Hepatocyte (in vitro differentiated cells): ENCODE data around the gene OR5K4. TPM values are rescaled to one million over a fixed set of nuclear protein-coding genes. Genes with fewer than 3 reads are reported as not detected.

Experiments
- DNase-seq: peaks from one replicate; pipeline ENCODE4 v3.0.0-alpha.2; 2016; ENCODE audit warnings: low spot score
- H2AFZ ChIP-seq: fragments of 200-600 bp; sonication (generic); 2 replicates; pipeline ENCODE4 v1.6.0; 2016; ENCODE audit warnings: antibody characterized with exemption, mild to moderate bottlenecking
- H3K27ac ChIP-seq: fragments of 200-600 bp; sonication (generic); 2 replicates; pipeline ENCODE4 v1.5.1; 2016; ENCODE audit warnings: mild to moderate bottlenecking
- H3K27me3 ChIP-seq: fragments of 200-600 bp; sonication (generic); 2 replicates; pipeline ENCODE4 v1.6.1; 2016
- H3K36me3 ChIP-seq: fragments of 200-600 bp; sonication (generic); replicated peaks from 2 replicates; pipeline ENCODE4 v1.5.1; 2016; ENCODE audit warnings: low read depth; ENCODE audit not compliant: insufficient read depth
- H3K4me1 ChIP-seq: fragments of 200-600 bp; sonication (generic); 2 replicates; pipeline ENCODE4 v1.5.1; 2016; ENCODE audit warnings: mild to moderate bottlenecking, moderate library complexity; ENCODE audit not compliant: insufficient read depth
- H3K4me2 ChIP-seq: fragments of 200-600 bp; sonication (generic); 2 replicates; pipeline ENCODE4 v1.6.0; 2016
- H3K4me3 ChIP-seq: fragments of 200-600 bp; sonication (generic); 2 replicates; pipeline ENCODE4 v1.5.1; 2016; ENCODE audit warnings: mild to moderate bottlenecking
- H3K79me2 ChIP-seq: fragments of 200-600 bp; sonication (generic); 2 replicates; pipeline ENCODE4 v1.6.0; 2017; ENCODE audit warnings: mild to moderate bottlenecking
- H3K9me2 ChIP-seq: fragments of 200-600 bp; sonication (generic); replicated peaks from 2 replicates; pipeline ENCODE4 v1.6.0; 2017; ENCODE audit warnings: mild to moderate bottlenecking; ENCODE audit not compliant: insufficient read depth
- H3K9me3 ChIP-seq: fragments of 200-600 bp; sonication (generic); 2 replicates; pipeline ENCODE4 v1.5.1; 2016; ENCODE audit warnings: low read depth, mild to moderate bottlenecking
- H4K20me1 ChIP-seq: fragments of 200-600 bp; sonication (generic); 2 replicates; pipeline ENCODE4 v1.6.0; 2016; ENCODE audit warnings: mild to moderate bottlenecking; ENCODE audit not compliant: insufficient read depth, poor library complexity, severe bottlenecking
- EZH2 ChIP-seq: fragments of 200-600 bp; sonication (generic); IDR thresholded peaks from 2 replicates; pipeline ENCODE4 v1.6.1; 2016; ENCODE audit warnings: antibody characterized with exemption, mild to moderate bottlenecking, borderline replicate concordance
- EZH2phosphoT487 ChIP-seq: fragments of 200-600 bp; sonication (generic); IDR thresholded peaks from one replicate; pipeline ENCODE4 v1.6.1; 2018; ENCODE audit warnings: antibody characterized with exemption, mild to moderate bottlenecking, low read depth, moderate library complexity; ENCODE audit not compliant: unreplicated experiment, severe bottlenecking
- WGBS: methylation state at CpG from one replicate; pipeline ENCODE4 v1.1.6; 2016; ENCODE audit warnings: low lambda C conversion rate; ENCODE audit errors: missing lambda C conversion rate; 5-methylcytosine and 5-hydroxymethylcytosine counted together
- polyA plus RNA-seq: library from polyadenylated mRNA; unstranded; fragments of >200 nt; fragmentation: Nextera tagmentation; extraction: Ambion mirVana; gene quantifications from 2 replicates; pipeline ENCODE4 v1.2.1, GENCODE V29; 2016
- total RNA-seq: library from RNA; depleted of rRNA; stranded (reverse); fragments of >200 nt; gene quantifications from 2 replicates; pipeline ENCODE4 v1.2.3, GENCODE V29; 2014
- TF ChIP-seq, protein P1 (sequence below): fragments of 200-600 bp; sonication (generic); IDR thresholded peaks from 2 replicates; pipeline ENCODE4 v1.5.1; 2016; ENCODE audit warnings: antibody characterized with exemption, mild to moderate bottlenecking; ENCODE audit not compliant: poor library complexity

Gene OR5K4
- total and polyA plus RNA-seq, 2 experiments from 2014 or later = not detected

DNA sequence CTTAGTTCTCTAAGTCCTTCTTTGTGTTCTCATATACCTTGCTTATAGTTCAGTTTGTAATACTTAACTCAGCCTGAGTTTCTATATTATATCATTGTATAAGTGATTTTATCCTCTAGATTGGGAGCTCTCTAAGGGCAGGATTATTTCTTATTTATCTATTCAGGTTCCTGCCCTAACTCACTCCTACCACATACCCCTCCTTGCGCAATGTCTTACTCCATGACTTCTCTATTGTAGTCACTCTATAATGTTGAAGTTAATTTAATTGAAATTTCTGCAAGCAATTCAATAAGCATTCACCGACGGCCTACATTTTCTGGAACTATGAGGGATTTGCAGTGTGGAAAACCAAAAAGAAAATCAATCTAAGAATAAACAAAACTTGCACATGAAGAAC, 3.6 kb upstream of the OR5K4 start:
- H2AFZ ChIP-seq = no peak overlapping the region
- H3K4me2 ChIP-seq = no peak overlapping the region
- H3K79me2 ChIP-seq = no peaks in the 10 kb centered on the region
- no peak overlapping the region for H3K4me3 ChIP-seq
- TF ChIP-seq EZH2phosphoT487 = no peak
- no peak for TF ChIP-seq EZH2
- TF ChIP-seq, protein P1, sequence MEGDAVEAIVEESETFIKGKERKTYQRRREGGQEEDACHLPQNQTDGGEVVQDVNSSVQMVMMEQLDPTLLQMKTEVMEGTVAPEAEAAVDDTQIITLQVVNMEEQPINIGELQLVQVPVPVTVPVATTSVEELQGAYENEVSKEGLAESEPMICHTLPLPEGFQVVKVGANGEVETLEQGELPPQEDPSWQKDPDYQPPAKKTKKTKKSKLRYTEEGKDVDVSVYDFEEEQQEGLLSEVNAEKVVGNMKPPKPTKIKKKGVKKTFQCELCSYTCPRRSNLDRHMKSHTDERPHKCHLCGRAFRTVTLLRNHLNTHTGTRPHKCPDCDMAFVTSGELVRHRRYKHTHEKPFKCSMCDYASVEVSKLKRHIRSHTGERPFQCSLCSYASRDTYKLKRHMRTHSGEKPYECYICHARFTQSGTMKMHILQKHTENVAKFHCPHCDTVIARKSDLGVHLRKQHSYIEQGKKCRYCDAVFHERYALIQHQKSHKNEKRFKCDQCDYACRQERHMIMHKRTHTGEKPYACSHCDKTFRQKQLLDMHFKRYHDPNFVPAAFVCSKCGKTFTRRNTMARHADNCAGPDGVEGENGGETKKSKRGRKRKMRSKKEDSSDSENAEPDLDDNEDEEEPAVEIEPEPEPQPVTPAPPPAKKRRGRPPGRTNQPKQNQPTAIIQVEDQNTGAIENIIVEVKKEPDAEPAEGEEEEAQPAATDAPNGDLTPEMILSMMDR = no peak
- no peaks in the 10 kb centered on the region for H4K20me1 ChIP-seq
- H3K4me1 ChIP-seq = no peaks in the 10 kb centered on the region
- no peak for DNase-seq
- H3K36me3 ChIP-seq = no peaks in the 10 kb centered on the region
- no peaks in the 10 kb centered on the region for H3K9me3 ChIP-seq
- H3K27me3 ChIP-seq = no peaks in the 10 kb centered on the region
- H3K9me2 ChIP-seq = no peaks in the 10 kb centered on the region
- 94% methylated on average over 3 of the region's 3 CpGs for WGBS
- no peak overlapping the region for H3K27ac ChIP-seq

DNA sequence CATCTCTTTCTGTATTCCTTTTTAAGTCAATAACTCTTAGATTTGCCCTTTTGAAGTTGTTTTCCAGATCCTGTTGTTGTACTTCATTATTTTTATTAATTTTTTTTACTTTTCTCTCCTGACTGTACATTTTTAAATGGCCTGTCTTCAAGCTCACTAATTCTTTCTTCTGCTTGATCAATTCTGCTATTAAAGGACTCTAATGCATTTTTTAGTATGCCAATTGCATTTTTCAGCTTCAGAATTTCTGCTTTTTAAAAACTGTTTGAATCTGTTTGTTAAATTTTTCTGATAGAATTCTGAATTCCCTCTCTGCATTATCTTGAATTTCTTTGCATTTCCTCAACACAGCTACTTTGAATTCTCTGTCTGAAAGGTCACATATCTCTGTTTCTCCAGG, 5.6 kb downstream of the OR5K4 start:
- no peaks in the 10 kb centered on the region for H3K4me1 ChIP-seq
- H3K27me3 ChIP-seq = no peaks in the 10 kb centered on the region
- no peaks in the 10 kb centered on the region for H3K79me2 ChIP-seq
- H3K4me2 ChIP-seq = no peak overlapping the region
- H2AFZ ChIP-seq = no peak overlapping the region
- H3K4me3 ChIP-seq = no peak overlapping the region
- H3K36me3 ChIP-seq = no peaks in the 10 kb centered on the region
- H4K20me1 ChIP-seq = no peaks in the 10 kb centered on the region
- DNase-seq = no peak
- TF ChIP-seq EZH2phosphoT487 (no peak), EZH2 (no peak)
- TF ChIP-seq, protein P1 = no peak
- H3K9me3 ChIP-seq = no peaks in the 10 kb centered on the region
- no peak overlapping the region for H3K27ac ChIP-seq
- no peaks in the 10 kb centered on the region for H3K9me2 ChIP-seq

DNA sequence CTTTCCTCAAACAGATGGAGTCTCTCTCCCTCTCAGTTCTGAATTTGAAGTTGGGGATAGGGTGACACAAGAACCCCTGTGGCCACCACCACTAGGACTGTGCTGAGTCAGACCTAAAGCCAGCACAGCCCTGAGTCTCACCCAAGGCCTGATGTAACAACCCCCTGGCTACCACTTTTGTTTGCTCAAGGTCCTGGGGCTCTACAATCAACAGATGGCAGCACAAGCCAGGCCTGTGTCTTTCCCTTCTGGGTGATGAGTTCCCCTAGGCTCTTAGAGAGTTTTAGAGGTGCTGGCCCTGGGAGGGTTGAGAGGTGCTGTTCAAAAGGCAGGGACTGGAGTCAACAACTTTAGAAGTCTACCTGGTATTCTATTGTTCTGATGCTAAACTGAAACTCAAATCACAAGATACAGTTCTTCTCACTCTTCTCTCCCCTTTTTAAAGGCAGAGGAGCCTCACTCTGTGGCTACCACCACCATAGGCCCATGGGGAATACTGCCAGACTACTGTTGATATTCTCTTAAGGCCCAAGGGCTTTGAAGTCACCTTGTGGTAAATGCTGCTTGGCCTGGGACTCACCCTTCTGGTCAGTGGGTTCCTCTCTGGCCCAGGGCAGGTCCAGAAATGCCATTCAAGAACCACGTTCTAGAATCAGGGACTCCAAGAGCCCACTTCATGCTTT, 6.5 kb downstream of the OR5K4 start:
- H3K4me3 ChIP-seq = no peak overlapping the region
- H3K27ac ChIP-seq = no peak overlapping the region
- H3K9me2 ChIP-seq = no peaks in the 10 kb centered on the region
- H3K27me3 ChIP-seq = no peaks in the 10 kb centered on the region
- no peak for DNase-seq
- no peaks in the 10 kb centered on the region for H3K9me3 ChIP-seq
- H2AFZ ChIP-seq = no peak overlapping the region
- H3K4me2 ChIP-seq = no peak overlapping the region
- H3K79me2 ChIP-seq = no peaks in the 10 kb centered on the region
- WGBS = 19% methylated on average over 1 of the region's 1 CpG
- H3K36me3 ChIP-seq = no peaks in the 10 kb centered on the region
- H3K4me1 ChIP-seq = no peaks in the 10 kb centered on the region
- TF ChIP-seq EZH2phosphoT487 = no peak
- no peak for TF ChIP-seq EZH2
- TF ChIP-seq, protein P1 = no peak
- no peaks in the 10 kb centered on the region for H4K20me1 ChIP-seq

DNA sequence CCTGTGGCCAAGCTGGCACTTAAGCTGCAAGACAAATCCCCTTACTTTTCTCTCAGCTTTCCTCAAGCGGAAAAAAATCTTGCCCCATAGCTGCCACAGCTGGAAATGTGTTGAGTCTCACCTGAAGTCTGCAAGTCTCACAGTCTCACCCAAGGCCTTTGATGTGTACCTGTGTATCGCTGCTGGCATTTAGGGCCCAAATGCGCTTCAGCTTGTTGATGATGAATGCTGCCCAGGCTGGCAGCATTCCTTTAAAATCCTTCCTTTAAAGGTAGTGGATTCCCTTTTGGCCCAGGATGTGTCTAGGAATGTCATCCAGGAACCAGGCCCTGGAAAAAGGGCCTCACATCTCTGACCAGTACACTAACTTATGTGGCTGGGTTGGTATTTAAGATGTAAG, 7.0 kb downstream of the OR5K4 start:
- TF ChIP-seq EZH2phosphoT487 = no peak
- TF ChIP-seq, protein P1 = no peak
- no peak for TF ChIP-seq EZH2
- no peak for DNase-seq
- Histone ChIP-seq H3K79me2 (no peaks in the 10 kb centered on the region), H3K4me3 (no peak overlapping the region), H3K4me1 (no peaks in the 10 kb centered on the region), H3K9me2 (no peaks in the 10 kb centered on the region), H3K9me3 (no peaks in the 10 kb centered on the region), H2AFZ (no peak overlapping the region), H3K27me3 (no peaks in the 10 kb centered on the region), H3K27ac (no peak overlapping the region), H4K20me1 (no peaks in the 10 kb centered on the region), H3K4me2 (no peak overlapping the region), H3K36me3 (no peaks in the 10 kb centered on the region)
- WGBS = 96% methylated on average over 3 of the region's 3 CpGs
